ENCODE measurements around the gene PALS2. TPM values are rescaled to one million over a fixed set of nuclear protein-coding genes. Genes with fewer than 3 reads are reported as not detected.

The PALS2 gene
- 45.2 TPM for total RNA-seq
- long read RNA-seq, full-length matches to known transcripts, result 3 of 11 reads
- long read RNA-seq, partial matches to known transcripts, result 6 of 11 reads
- long read RNA-seq, other reads (novel, unspliced or antisense), result 2 of 11 reads

- DNase-seq (ENCODE audit: low spot score), result peak; percentile 91
These were observed at the start of gene PALS2 for GRCh38 chr7:24572997-24573553. Gene PALS2, plus strand, starts transcription at chr7:24573452. Its CDS starts 50,216 bp downstream, at chr7:24623668.

- DNase-seq (ENCODE audit: low spot score), result no peak
These were observed 42.0 kb upstream of the PALS2 start for GRCh38 chr7:24531255-24531654.

- DNase-seq (ENCODE audit: low spot score), result no peak
These were observed 36.6 kb upstream of the PALS2 start for GRCh38 chr7:24536682-24537081.

- DNase-seq (ENCODE audit: low spot score), result no peak
These were observed 32.3 kb upstream of the PALS2 start for GRCh38 chr7:24540956-24541355.

GRCh38 chr7:24545215-24545614, 28.0 kb upstream of the PALS2 start:
- no peak for DNase-seq (ENCODE audit: low spot score)

GRCh38 chr7:24548390-24548789, 24.9 kb upstream of the PALS2 start:
- DNase-seq (ENCODE audit: low spot score), result no peak

GRCh38 chr7:24549991-24550390, 23.3 kb upstream of the PALS2 start:
- no peak for DNase-seq (ENCODE audit: low spot score)

GRCh38 chr7:24555184-24555583, 18.1 kb upstream of the PALS2 start:
- no peak for DNase-seq (ENCODE audit: low spot score)

- no peak for DNase-seq (ENCODE audit: low spot score)
These were observed 17.5 kb upstream of the PALS2 start for GRCh38 chr7:24555719-24556118.

GRCh38 chr7:24560772-24561171, 12.5 kb upstream of the PALS2 start:
- DNase-seq (ENCODE audit: low spot score), result no peak

GRCh38 chr7:24566274-24566673, 7.0 kb upstream of the PALS2 start:
- DNase-seq (ENCODE audit: low spot score), result no peak

- DNase-seq (ENCODE audit: low spot score), result no peak
These were observed 2.3 kb upstream of the PALS2 start for GRCh38 chr7:24570983-24571382.

- no peak for DNase-seq (ENCODE audit: low spot score)
These were observed 1.2 kb upstream of the PALS2 start for GRCh38 chr7:24572016-24572392.

- no peak for DNase-seq (ENCODE audit: low spot score)
These were observed 757 bp upstream of the PALS2 start for GRCh38 chr7:24572393-24572996.

- peak; percentile 90 for DNase-seq (ENCODE audit: low spot score)
These were observed 494 bp downstream of the PALS2 start for GRCh38 chr7:24573554-24574338.

GRCh38 chr7:24574386-24574785, 1.1 kb downstream of the PALS2 start:
- no peak for DNase-seq (ENCODE audit: low spot score)

- DNase-seq (ENCODE audit: low spot score), result no peak
These were observed 1.7 kb downstream of the PALS2 start for GRCh38 chr7:24574950-24575349.

- DNase-seq (ENCODE audit: low spot score), result no peak
These were observed 3.1 kb downstream of the PALS2 start for GRCh38 chr7:24576171-24577025.

GRCh38 chr7:24578052-24578451, 4.8 kb downstream of the PALS2 start:
- no peak for DNase-seq (ENCODE audit: low spot score)

- DNase-seq (ENCODE audit: low spot score), result no peak
These were observed 7.2 kb downstream of the PALS2 start for GRCh38 chr7:24580283-24580946.

GRCh38 chr7:24582166-24582565, 8.9 kb downstream of the PALS2 start:
- no peak for DNase-seq (ENCODE audit: low spot score)
